Astrocyte (in vitro differentiated cells and primary cell): Measurements from ENCODE around the gene PMF1.

Source experiments
- EZH2 ChIP-seq: IDR thresholded peaks from 2 replicates; pipeline ENCODE4 v1.6.1; 2012; ENCODE audit warnings: mild to moderate bottlenecking, low read length, inconsistent platforms; ENCODE audit not compliant: insufficient read depth
- TF ChIP-seq, protein P1 (sequence below): IDR thresholded peaks from 2 replicates; pipeline ENCODE4 v1.5.1; 2011; ENCODE audit warnings: low read depth, mild to moderate bottlenecking, inconsistent platforms, low read length, moderate library complexity; ENCODE audit not compliant: insufficient read depth

DNA sequence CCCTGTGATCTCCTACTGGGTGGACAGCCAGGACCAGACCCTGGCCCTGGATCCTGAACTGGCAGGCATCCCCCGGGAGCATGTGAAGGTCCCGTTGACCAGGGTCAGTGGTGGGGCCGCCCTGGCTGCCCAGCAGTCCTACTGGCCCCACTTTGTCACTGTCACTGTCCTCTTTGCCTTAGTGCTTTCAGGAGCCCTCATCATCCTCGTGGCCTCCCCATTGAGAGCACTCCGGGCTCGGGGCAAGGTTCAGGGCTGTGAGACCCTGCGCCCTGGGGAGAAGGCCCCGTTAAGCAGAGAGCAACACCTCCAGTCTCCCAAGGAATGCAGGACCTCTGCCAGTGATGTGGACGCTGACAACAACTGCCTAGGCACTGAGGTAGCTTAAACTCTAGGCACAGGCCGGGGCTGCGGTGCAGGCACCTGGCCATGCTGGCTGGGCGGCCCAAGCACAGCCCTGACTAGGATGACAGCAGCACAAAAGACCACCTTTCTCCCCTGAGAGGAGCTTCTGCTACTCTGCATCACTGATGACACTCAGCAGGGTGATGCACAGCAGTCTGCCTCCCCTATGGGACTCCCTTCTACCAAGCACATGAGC lies 36.1 kb upstream of the PMF1 start:
- no peak for TF ChIP-seq EZH2
- TF ChIP-seq, protein P1, sequence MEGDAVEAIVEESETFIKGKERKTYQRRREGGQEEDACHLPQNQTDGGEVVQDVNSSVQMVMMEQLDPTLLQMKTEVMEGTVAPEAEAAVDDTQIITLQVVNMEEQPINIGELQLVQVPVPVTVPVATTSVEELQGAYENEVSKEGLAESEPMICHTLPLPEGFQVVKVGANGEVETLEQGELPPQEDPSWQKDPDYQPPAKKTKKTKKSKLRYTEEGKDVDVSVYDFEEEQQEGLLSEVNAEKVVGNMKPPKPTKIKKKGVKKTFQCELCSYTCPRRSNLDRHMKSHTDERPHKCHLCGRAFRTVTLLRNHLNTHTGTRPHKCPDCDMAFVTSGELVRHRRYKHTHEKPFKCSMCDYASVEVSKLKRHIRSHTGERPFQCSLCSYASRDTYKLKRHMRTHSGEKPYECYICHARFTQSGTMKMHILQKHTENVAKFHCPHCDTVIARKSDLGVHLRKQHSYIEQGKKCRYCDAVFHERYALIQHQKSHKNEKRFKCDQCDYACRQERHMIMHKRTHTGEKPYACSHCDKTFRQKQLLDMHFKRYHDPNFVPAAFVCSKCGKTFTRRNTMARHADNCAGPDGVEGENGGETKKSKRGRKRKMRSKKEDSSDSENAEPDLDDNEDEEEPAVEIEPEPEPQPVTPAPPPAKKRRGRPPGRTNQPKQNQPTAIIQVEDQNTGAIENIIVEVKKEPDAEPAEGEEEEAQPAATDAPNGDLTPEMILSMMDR = no peak
